Measurements from ENCODE around the gene EML4.
A peak's percentile ranks its signal among the peaks of the same experiment; 100 is the strongest.

The EML4 gene

DNA sequence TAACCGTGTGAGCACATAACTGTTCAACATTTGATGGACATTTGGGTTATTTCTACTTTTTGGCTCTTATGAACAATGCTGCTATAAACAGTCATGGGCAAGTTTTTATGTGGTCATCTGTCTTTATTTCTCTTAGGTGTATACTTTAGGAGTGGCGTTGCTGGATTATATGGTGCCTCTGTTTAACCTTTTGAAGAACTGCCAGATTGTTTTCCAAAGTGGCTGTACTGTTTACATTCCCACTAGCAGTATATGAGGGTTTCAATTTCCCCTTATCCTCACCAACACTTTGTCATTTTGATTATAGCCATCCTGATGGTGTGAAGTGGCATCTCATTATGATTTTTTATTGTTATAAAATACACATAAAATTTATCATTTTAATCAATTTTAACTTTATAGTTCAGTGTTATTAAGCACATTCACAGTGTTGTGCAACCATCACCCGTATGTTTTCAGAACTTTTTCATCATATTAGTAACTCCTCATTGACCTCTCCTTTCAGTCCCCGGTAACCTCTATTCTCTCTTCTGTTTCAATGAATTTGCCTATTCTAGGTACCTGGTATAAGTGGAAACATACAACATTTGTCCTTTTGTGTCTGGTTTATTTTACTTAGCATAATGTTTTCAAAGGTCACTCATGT lies 55.4 kb downstream of the EML4 start:
- DNase-seq (ENCODE audit: low spot score) = no peak

GRCh38 chr2:42225573-42225972 lies 56.4 kb downstream of the EML4 start:
- DNase-seq (ENCODE audit: low spot score) = no peak

DNA sequence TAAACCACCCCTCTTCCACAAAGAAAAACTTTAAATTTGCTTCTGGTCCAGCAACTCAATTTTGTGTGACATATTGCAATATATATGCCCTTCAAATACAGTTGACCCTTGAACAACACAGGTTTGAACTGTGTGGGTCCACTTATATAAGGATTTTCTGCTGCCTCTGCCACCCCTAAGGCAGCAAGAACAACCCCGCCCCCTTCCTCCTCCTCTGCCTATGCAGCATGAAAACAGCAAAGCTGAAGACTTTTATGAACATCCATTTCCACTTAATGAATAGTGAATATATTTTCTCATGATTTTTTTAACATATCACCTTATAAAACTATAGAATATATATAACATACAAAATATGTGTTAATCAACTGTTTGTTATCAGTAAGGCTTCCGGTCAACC lies 58.3 kb downstream of the EML4 start:
- DNase-seq (ENCODE audit: low spot score) = no peak

- DNase-seq (ENCODE audit: low spot score) = no peak
These were observed 58.9 kb downstream of the EML4 start for GRCh38 chr2:42228101-42228500.

GRCh38 chr2:42229949-42230348 lies 60.8 kb downstream of the EML4 start:
- no peak for DNase-seq (ENCODE audit: low spot score)

DNA sequence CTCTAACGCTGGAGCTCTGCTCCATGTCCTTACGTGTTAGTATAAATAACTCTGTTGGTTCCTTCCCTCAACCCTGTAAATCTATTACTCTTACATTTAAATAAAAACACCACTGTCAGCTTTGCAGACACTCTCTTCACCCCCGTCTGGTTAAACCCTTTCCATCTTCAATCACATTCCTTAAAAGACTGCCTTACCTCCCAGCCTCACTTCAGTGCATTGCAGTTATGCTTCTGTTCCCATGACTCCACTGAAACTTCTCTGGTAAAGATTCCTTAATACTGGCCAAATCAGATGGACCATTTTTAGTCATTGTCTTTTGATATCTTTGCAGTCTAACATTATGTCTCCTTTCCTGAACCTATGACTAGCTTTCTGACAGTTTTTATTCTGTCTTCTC lies 61.7 kb downstream of the EML4 start:
- no peak for DNase-seq (ENCODE audit: low spot score)

- no peak for DNase-seq (ENCODE audit: low spot score)
These were observed 62.9 kb downstream of the EML4 start for GRCh38 chr2:42232024-42232423.

GRCh38 chr2:42233976-42234441 lies 64.9 kb downstream of the EML4 start:
- no peak for DNase-seq (ENCODE audit: low spot score)

GRCh38 chr2:42236911-42237310 lies 67.8 kb downstream of the EML4 start:
- no peak for DNase-seq (ENCODE audit: low spot score)

- DNase-seq (ENCODE audit: low spot score) = peak; percentile 11
These were observed 69.6 kb downstream of the EML4 start for GRCh38 chr2:42238644-42239288.

GRCh38 chr2:42239289-42239661 lies 70.1 kb downstream of the EML4 start:
- DNase-seq (ENCODE audit: low spot score) = no peak

DNA sequence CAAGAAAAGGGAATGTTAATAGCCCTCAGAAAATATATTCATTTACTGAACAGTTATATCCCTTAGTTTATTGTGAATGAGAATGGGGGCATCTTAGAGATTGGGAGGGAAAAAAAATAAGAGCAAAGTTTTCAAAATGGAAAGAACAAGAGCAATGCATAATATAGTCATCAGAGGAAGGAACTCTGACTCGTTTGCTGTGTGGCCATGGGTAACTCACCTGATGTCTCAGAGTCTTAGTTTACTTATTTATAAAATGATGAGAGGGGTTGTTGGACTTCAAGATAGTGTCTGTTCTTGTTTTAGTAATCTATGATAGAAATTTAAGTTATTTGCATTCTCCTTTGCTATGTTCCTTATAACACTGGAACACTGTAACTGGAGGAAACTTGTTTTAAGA lies 70.7 kb downstream of the EML4 start:
- no peak for DNase-seq (ENCODE audit: low spot score)

DNA sequence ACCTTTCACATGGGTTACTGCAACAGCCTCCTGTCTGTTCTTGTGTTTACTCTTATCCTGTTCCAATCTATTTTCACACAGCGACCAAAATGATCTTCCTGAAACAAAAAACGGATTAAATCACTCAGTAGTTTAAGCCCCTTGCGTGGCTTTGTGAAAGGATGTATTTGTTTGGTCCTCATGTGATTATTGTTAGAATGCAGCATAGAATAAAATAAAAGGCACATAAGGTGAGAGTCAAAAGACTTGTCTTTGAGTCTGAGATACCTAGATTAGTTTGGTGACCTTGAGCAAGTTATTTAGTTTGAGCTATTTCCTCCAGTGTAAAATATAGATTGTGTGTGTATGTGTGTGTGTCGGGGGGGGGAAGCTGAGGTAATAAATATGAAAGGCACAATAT lies 72.4 kb downstream of the EML4 start:
- no peak for DNase-seq (ENCODE audit: low spot score)

DNA sequence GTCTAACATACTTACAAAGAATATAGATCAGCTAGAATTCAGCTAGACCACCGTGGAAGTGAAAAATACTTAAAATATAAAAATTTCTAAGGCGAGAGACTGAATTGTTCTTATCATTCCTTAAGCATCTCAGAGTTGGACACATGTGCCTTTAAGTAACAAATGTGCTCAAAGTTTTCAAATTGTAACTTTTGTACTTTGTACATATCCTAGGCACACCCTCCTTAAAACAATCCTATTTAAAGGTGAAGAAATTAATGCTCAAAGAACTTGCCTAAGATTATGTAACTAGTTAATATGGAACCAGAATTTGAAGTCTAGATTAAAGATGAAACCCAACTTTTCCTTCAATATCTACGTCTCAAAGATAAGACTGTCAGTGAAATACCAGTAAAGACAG lies 74.1 kb downstream of the EML4 start:
- DNase-seq (ENCODE audit: low spot score) = no peak

DNA sequence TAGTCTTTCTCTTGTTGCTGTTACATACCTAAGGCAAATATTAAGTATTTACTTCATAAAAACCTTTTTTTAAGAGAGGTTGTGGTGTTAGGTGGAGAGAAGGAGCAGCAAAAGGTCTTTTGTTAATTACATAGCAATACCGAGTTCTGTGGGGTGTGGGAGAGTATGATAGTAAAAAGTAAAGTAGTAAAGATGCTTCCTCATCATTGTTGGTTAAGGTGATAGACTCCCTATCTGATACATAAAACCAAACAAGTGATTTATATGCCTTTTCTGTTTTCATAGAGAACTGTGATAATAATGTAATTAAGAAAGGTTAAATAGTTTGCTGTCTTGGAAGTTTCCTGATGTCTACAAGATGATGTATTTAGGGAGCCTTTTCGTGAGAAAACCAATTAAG lies 75.4 kb downstream of the EML4 start:
- DNase-seq (ENCODE audit: low spot score) = no peak

GRCh38 chr2:42245396-42245795 lies 76.2 kb downstream of the EML4 start:
- DNase-seq (ENCODE audit: low spot score) = no peak

- no peak for DNase-seq (ENCODE audit: low spot score)
These were observed 77.4 kb downstream of the EML4 start for GRCh38 chr2:42246562-42246961.

GRCh38 chr2:42248846-42249245 lies 79.7 kb downstream of the EML4 start:
- DNase-seq (ENCODE audit: low spot score) = no peak

GRCh38 chr2:42249284-42249683 lies 80.1 kb downstream of the EML4 start:
- no peak for DNase-seq (ENCODE audit: low spot score)

GRCh38 chr2:42249887-42250286 lies 80.7 kb downstream of the EML4 start:
- DNase-seq (ENCODE audit: low spot score) = no peak

GRCh38 chr2:42250925-42251324 lies 81.8 kb downstream of the EML4 start:
- DNase-seq (ENCODE audit: low spot score) = no peak

GRCh38 chr2:42252464-42252863 lies 83.3 kb downstream of the EML4 start:
- no peak for DNase-seq (ENCODE audit: low spot score)

DNA sequence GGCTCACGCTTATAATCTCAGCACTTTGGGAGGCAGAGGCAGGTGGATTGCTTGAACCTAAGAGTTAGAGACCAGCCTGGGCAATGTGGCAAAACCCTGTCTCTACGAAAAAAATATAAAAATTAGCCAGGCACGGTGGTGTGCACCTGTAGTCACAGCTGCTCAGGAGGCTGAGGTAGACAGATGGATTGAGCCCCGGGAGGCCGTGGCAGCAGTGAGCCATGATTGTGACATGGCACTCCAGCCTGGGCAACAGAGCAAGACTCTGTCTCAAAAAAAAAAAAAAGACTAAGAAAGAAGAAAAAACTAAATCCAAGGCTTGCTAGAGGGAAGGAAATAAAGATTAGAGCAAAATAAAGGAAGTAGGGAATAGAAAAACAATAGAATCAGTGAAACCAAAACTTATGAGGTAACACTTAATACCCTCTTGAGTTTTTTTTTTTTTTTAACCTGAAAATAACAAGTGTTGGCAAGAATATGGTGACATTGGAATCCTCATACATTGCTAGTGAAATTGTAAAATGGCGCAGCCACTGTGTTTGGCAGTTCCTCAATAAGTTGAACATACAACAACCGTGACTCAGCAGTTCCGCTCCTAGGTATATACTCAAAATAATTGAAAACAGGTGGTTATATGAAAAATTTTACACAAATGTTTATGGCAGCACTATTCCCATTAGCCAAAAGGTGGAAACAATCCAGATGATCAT lies 85.2 kb downstream of the EML4 start:
- DNase-seq (ENCODE audit: low spot score) = no peak

GRCh38 chr2:42256505-42256904 lies 87.4 kb downstream of the EML4 start:
- no peak for DNase-seq (ENCODE audit: low spot score)
